Activated gamma-delta T cell treated with anti-CD3 and anti-CD28 coated beads, Interleukin-2, amount 50 U/mL, for 16 hours (primary cell): Measurements from ENCODE around the gene LRRC3B.
"Not testable (repeated sequence)": the region's sequence is repeated elsewhere in the genome, so short reads cannot be mapped to it uniquely, and the experiment has no call there.

Experiments used
- DNase-seq: peaks from one replicate; pipeline ENCODE4 v3.0.0-alpha.2; 2020; ENCODE audit warnings: low read depth

Gene LRRC3B, protein sequence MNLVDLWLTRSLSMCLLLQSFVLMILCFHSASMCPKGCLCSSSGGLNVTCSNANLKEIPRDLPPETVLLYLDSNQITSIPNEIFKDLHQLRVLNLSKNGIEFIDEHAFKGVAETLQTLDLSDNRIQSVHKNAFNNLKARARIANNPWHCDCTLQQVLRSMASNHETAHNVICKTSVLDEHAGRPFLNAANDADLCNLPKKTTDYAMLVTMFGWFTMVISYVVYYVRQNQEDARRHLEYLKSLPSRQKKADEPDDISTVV

GRCh38 chr3:26622621-26623418 lies at the start of gene LRRC3B:
Gene LRRC3B (plus strand): TSS chr3:26622772. CDS start chr3:26709673, 86,901 bp downstream.
- DNase-seq: no peak

DNA sequence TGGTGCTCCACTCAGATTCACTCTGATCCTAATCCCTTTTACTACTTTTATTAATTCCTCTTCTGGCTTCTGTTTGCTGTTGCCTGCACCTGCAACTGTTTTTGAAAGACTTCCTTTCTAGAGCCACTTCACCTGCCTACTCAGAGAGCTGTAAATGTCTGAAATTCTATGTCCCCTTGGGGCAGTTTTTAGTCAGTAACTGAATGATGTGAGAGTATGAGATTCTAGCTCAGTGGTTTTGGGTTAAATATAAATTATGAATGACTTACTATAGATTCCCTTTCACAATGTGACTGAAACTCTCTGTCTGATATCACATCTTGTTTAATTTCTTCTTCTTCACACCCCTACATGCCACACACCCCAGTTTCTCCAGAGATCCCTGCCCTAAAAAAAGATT lies 47.8 kb upstream of the LRRC3B start:
- DNase-seq: no peak

DNA sequence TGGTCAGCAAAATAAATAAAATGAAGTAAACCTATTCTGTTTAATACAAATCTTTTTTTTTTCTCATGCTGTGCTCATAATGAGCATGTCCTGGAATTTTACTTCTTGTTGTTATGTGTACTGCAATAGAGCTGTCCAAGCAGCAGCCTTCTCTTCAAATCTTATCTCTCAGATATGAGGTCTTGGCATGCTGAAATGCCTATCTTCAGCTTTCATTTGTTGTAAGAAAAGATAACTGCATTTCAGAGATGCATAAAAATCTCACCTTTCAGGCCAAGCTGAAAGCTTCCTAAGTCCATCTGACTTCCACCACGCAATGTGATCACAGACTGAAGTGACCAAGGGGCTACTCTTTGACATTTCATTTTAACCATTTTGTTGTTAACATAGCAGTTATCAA lies 43.5 kb upstream of the LRRC3B start:
- no peak for DNase-seq

DNA sequence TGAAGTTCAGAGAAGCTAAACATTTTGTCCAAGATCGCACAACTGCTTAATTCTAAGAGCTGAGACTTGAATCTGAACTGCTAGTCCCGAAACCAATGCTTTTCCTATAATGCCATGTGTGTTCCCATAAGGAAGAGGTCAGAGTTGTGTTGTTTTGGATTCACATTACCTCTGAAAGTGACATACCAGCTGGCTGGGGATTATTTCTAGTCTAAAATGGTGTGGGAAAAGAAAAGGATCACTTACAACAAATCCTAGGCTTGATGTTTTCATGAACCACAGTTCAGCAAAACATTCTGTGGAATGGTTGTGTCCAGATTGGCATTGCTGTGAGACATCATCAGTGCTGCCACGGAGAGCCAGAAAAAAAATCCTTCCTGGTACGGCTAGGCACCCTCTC lies 35.0 kb upstream of the LRRC3B start:
- DNase-seq: no peak

DNA sequence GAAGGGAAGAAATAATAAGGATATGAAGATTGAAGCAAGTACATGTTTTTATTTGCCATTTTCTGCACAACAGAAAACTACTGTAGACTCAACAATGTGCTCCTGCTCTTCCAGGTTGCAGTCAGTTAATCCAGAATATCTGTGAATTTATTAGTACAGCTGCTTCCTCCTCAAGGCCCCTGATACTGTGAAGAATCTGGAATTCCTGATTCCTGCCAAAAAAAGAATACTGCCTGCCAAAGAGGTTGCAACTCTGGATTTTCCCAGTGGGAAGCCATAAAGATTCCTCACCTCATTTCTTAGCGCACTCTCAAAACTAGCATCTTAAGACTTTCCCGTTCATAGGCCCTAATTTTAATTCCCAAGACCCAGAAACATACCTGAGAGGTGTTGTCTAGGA lies 33.6 kb upstream of the LRRC3B start:
- DNase-seq: no peak

DNA sequence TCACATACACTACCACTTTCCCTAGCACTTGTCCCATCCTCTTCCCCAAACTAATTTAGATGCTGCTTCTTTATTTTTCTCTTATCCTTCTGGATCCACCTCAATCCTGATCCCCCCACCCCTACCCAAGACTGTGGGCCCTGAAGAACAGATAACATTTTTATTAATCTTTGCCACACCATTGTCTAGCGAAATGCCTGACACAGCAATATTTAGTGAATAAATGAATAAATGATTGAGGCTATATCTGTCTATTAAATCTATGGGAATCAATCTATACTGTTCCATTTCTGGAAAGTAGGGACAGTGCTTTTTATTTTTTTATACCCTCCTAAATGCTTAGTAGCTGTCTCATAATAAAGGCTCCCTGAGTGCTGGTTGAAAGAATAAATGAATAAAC lies 32.9 kb upstream of the LRRC3B start:
- DNase-seq: no peak

DNA sequence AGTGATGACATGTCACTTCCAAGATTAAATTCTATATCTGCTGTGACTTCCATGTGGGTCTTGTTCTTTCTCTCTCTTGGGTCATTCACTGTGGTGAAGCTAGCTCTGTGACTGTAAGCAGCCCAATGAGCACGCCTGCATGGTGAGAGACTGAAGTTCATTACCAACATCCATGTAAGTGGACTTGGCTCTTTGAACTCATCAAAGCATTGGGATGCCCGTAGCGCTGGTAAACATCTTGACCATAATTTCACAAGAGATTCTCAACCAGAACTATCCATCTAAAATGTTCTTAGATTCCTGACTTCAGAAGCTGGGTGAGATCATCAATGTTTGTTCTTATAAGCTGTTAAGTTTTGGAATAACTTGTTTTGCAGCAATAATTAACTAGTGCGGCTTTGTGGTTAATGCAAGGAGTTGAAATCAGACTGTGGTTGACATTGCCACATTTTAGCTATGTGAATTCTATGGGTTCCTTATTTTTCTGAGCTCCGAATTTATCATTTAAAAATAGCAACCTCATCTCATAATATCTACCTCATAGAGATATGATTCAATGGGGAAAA lies 31.6 kb upstream of the LRRC3B start:
- no peak for DNase-seq

DNA sequence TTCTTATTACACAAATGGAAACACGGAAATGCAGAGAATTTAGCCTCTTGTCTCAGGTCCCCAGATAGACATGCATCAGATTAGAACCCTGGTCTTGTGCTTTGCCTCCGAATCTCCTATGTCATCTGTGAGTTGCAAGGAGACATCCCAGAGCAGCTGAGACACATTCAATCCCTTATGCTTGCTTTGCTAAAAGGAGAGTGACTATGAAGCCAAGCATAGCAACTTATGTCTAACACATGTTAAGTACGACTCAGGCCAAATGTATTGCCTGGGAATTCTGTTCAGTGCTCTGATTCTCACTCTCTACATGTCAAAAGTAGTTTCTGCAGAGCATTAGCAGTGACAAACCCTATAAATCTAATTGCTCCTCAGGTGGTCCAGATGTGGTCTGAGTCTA lies 30.6 kb upstream of the LRRC3B start:
- DNase-seq: no peak

GRCh38 chr3:26592451-26592850 lies 30.1 kb upstream of the LRRC3B start:
- no peak for DNase-seq

DNA sequence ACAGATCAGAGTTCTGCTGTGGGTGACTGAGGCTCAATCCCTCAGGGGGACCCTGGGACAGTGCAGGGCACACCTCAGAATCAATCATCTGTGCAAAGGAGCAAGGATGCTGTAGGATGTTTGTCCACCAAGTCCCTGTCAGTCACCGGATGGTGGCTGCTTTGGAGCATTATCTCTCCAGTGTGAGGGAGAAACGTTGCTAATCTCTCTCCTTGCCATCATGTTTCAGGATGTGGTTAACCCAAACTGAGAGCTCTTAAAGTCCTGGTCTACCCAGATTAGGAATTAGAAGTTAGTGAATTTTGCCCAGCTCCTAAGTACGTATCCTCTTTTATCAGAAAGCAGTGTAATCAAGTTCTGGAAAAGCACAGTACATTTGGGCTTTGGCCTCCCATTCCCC lies 26.2 kb upstream of the LRRC3B start:
- DNase-seq: no peak

DNA sequence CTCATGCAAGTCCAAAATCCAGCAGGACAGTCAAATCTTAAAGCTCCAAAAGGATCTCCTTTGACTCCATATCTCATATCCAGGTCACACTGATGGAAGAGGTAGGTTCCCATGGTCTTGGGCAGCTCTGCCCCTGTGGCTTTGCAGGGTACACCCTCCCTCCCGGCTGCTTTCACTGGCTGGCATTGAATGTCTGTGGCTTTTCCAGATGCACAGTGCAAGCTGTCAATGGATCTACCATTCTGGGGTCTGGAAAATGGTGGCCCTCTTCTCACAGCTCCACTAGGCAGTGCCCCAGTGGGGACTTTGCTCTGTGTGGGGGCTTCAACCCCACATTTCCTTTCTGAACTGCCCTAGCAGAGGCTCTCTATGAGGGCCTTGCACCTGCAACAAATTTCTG lies 19.3 kb upstream of the LRRC3B start:
- not testable (repeated sequence) for DNase-seq

- DNase-seq: not testable (repeated sequence)
Observed at GRCh38 chr3:26603771-26604170, 18.8 kb upstream of the LRRC3B start.

- no peak for DNase-seq
Observed at GRCh38 chr3:26614006-26614685, 8.4 kb upstream of the LRRC3B start.

GRCh38 chr3:26621176-26621575 lies 1.4 kb upstream of the LRRC3B start:
- DNase-seq: no peak

- DNase-seq: no peak
Observed at GRCh38 chr3:26621906-26622620, 509 bp upstream of the LRRC3B start.

- no peak for DNase-seq
Observed at GRCh38 chr3:26623419-26624208, 1.0 kb downstream of the LRRC3B start.

DNA sequence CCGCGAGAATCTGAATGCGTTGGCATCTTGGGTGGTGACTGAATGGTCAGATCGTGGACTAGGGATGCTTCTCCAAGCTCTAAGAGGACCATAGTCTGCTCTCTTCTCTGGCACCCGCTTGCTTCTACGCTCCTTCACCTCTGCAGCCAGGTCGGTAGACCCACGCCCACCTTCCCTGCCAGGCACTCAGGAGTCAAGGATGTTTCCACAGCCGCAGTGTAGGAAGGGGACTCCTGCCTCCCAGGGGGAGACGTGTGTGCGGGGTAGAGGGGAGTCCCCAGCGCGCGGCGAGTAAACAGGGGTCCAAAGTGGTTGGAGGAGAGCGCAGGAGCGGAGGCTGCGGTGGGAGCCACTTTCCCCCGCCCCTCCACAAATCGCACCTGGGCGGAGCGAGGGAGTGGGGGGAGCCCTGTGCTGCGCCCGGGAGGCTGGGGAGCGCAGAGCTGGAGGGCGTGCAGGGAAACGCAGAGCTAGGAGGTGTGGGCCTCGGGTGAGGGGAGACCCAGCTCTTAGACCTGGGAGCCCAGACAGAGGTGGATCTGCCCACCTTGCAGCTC lies 1.7 kb downstream of the LRRC3B start:
- DNase-seq: no peak

GRCh38 chr3:26625187-26625586 lies 2.6 kb downstream of the LRRC3B start:
- no peak for DNase-seq

- DNase-seq: no peak
Observed at GRCh38 chr3:26627080-26627479, 4.5 kb downstream of the LRRC3B start.

DNA sequence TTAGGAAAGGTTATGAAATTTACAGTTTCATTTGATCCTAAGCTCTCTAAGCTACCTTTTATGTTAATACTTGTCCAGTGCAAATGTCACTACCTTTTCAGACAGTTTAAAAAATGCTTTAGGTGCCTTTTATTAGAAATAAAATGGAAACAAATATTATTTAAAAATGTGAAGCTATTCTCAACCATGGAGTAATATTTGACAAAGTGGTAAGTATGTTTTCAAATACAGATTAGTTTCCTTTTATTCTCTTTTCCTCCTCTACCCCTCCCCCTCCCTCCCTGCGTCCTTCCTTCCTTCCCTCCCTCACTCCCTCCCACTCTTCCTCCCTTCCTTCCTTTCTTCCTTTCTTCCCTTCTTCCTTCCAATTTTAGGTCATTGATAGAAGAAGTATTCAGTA lies 6.3 kb downstream of the LRRC3B start:
- no peak for DNase-seq
